A549 (cell line): Measurements from ENCODE around the gene RCBTB2. TPM values are rescaled to one million over a fixed set of nuclear protein-coding genes. Genes with fewer than 3 reads are reported as not detected.
"Not testable (repeated sequence)": the region's sequence is repeated elsewhere in the genome, so short reads cannot be mapped to it uniquely, and the experiment has no call there.

Experiments
- ATAC-seq, 2 experiments: fragments of 200-7000 bp in 1 of 2; fragments of >200 bp in 1 of 2; cut with Nextera tagmentation in 1 of 2; cut with Tn5 transposase in 1 of 2; 3 replicates each; pipeline versions ENCODE4 v1.8.0 to v1.9.1; 2018 to 2020; ENCODE audit warnings: mild to moderate bottlenecking in 1 of 2, moderate library complexity in 1 of 2
- CTCF ChIA-PET: fragments of 300-600 bp; sonication (Branson Sonifier 250); formaldehyde crosslinking; extraction: SDS; loops from one replicate; lab custom pipeline; 2021; ENCODE audit warnings: antibody characterized with exemption, inconsistent platforms; lab: Yijun Ruan, JAX
- POLR2A ChIA-PET: fragments of 350-600 bp; formaldehyde crosslinking; extraction: SDS; loops from one replicate; lab custom pipeline; 2021; ENCODE audit warnings: antibody characterized with exemption, inconsistent platforms; lab: Yijun Ruan, JAX
- DNase-seq, 2 experiments: peaks; one replicate each; pipeline versions ENCODE4 v3.0.0 to v3.0.0-alpha.2; 2011 to 2016; ENCODE audit warnings: low read depth in 1 of 2, low spot score in 1 of 2
- FAIRE-seq: peaks from 2 replicates; lab custom pipeline; 2011; peaks lifted over from hg19 to GRCh38; lab: Jason Lieb, UNC
- H3K27ac ChIP-seq, 2 experiments: fragments of >200 bp; sonication (Bioruptor Twin); formaldehyde crosslinking; 3 replicates each; pipeline ENCODE4 v1.5.1; 2016 to 2017
- H3K4me1 ChIP-seq: fragments of >200 bp; sonication (Bioruptor Twin); formaldehyde crosslinking; 3 replicates; pipeline ENCODE4 v1.6.1; 2016
- H3K4me2 ChIP-seq: fragments of >200 bp; sonication (Bioruptor Twin); formaldehyde crosslinking; 3 replicates; pipeline ENCODE4 v1.6.1; 2016
- H3K4me3 ChIP-seq: fragments of >200 bp; sonication (Bioruptor Twin); formaldehyde crosslinking; 3 replicates; pipeline ENCODE4 v1.5.1; 2016
- H3K9me3 ChIP-seq: fragments of >200 bp; sonication (Bioruptor Twin); formaldehyde crosslinking; 3 replicates; pipeline ENCODE4 v1.6.1; 2016
- CBX2 ChIP-seq: fragments of 200-600 bp; sonication (generic); IDR thresholded peaks from 2 replicates; pipeline ENCODE4 v1.6.1; 2016; ENCODE audit warnings: low read depth, mild to moderate bottlenecking, borderline replicate concordance
- CBX8 ChIP-seq: fragments of 200-600 bp; sonication (generic); IDR thresholded peaks from 2 replicates; pipeline ENCODE4 v1.6.1; 2016
- EHF ChIP-seq: fragments of 250-450 bp; sonication (Bioruptor Pico); IDR thresholded peaks from 2 replicates; pipeline ENCODE4 v1.5.0; 2020; ENCODE audit warnings: mild to moderate bottlenecking
- ESRRA ChIP-seq: fragments of 150-350 bp; IDR thresholded peaks from 2 replicates; pipeline ENCODE4 v1.6.1; 2014; ENCODE audit warnings: mild to moderate bottlenecking, low read length, borderline replicate concordance
- HEYL ChIP-seq: fragments of 250-450 bp; sonication (Bioruptor Pico); IDR thresholded peaks from 2 replicates; pipeline ENCODE4 v1.8.0; 2021; ENCODE audit warnings: mild to moderate bottlenecking, moderate library complexity
- HOXB13 ChIP-seq: fragments of 250-450 bp; sonication (Bioruptor Pico); IDR thresholded peaks from 2 replicates; pipeline ENCODE4 v1.5.0; 2020; ENCODE audit warnings: low read depth, mild to moderate bottlenecking, moderate library complexity
- JUN ChIP-seq, 2 experiments: fragments of >200 bp; sonication (Bioruptor Twin); formaldehyde crosslinking; IDR thresholded peaks; 2 replicates in 1 of 2; 3 replicates in 1 of 2; pipeline ENCODE4 v1.6.1; 2016 to 2017
- KDM5A ChIP-seq: fragments of 200-600 bp; sonication (generic); IDR thresholded peaks from 2 replicates; pipeline ENCODE4 v1.6.1; 2016; ENCODE audit warnings: antibody characterized with exemption, mild to moderate bottlenecking
- MAX ChIP-seq: IDR thresholded peaks from 2 replicates; pipeline ENCODE4 v1.6.1; 2012
- NPAS2 ChIP-seq: fragments of 250-450 bp; sonication (Bioruptor Pico); IDR thresholded peaks from 2 replicates; pipeline ENCODE4 v1.8.0; 2022; ENCODE audit warnings: mild to moderate bottlenecking, moderate library complexity, borderline replicate concordance
- NR3C1 ChIP-seq: fragments of >200 bp; sonication (Bioruptor Twin); formaldehyde crosslinking; IDR thresholded peaks from 3 replicates; pipeline ENCODE4 v1.6.1; 2017
- POLR2AphosphoS2 ChIP-seq: conservative IDR thresholded peaks from 2 replicates; pipeline ENCODE4 v1.6.1; 2012; ENCODE audit warnings: low read length, improper control_type of control experiment, inconsistent platforms
- RCOR1 ChIP-seq: fragments of 150-350 bp; IDR thresholded peaks from 2 replicates; pipeline ENCODE4 v1.6.1; 2014; ENCODE audit warnings: antibody characterized with exemption, low read length, low read depth
- RNF2 ChIP-seq: fragments of 200-600 bp; sonication (generic); IDR thresholded peaks from 2 replicates; pipeline ENCODE4 v1.6.1; 2016; ENCODE audit warnings: low read depth, mild to moderate bottlenecking, antibody characterized with exemption, moderate library complexity, borderline replicate concordance
- SMC3 ChIP-seq: fragments of >200 bp; sonication (Bioruptor Twin); formaldehyde crosslinking; IDR thresholded peaks from 3 replicates; pipeline ENCODE4 v1.6.1; 2018; ENCODE audit warnings: inconsistent platforms
- SREBF2 ChIP-seq: fragments of 450-650 bp; IDR thresholded peaks from 2 replicates; pipeline ENCODE4 v1.6.1; 2014; ENCODE audit warnings: mild to moderate bottlenecking, moderate library complexity
- ZC3H11A ChIP-seq: fragments of 450-650 bp; IDR thresholded peaks from 2 replicates; pipeline ENCODE4 v1.6.1; 2014; ENCODE audit warnings: antibody characterized with exemption, mild to moderate bottlenecking
- ZNF302 ChIP-seq: fragments of 250-450 bp; sonication (Bioruptor Pico); IDR thresholded peaks from 2 replicates; pipeline ENCODE4 v1.9.0; 2021; ENCODE audit warnings: inconsistent platforms, mild to moderate bottlenecking, moderate library complexity
- WGBS: methylation state at CpG from one replicate; pipeline ENCODE4 v1.1.6; 2017; ENCODE audit errors: missing lambda C conversion rate; 5-methylcytosine and 5-hydroxymethylcytosine counted together
- polyA plus RNA-seq, 4 experiments: library from polyadenylated mRNA; depleted of rRNA in 3 of 4; stranded (reverse); fragments of >200 nt; fragmentation: RNase III in 1 of 4; extraction: RNeasy Plus Mini Kit Qiagen cat#74134 plus additional on column Dnase treatment in 1 of 4; gene quantifications; 2 replicates in 3 of 4; 3 replicates in 1 of 4; pipeline ENCODE4 v1.2.3, GENCODE V29; 2011 to 2017
- TF ChIP-seq, protein P1 (sequence below): IDR thresholded peaks from 2 replicates; pipeline ENCODE4 v1.6.1; 2012; ENCODE audit warnings: low read depth, borderline replicate concordance
- TF ChIP-seq, protein P2 (sequence below): fragments of 250-450 bp; sonication (Bioruptor Pico); IDR thresholded peaks from 2 replicates; pipeline ENCODE4 v1.5.0; 2021; ENCODE audit warnings: mild to moderate bottlenecking, moderate library complexity, borderline replicate concordance
- TF ChIP-seq, protein P3 (sequence below): fragments of >200 bp; sonication (Bioruptor Twin); formaldehyde crosslinking; IDR thresholded peaks from 3 replicates; pipeline ENCODE4 v1.6.1; 2016

Gene RCBTB2
- polyA plus RNA-seq, 2 of the 4 experiments (the other 2 are of a cell fraction), result 1.1 to 2.0 TPM

- ATAC-seq (no peak), DNase-seq (no peak), FAIRE-seq (no peak)
- ChIA-PET CTCF (interaction anchor here (1.2 kb wide), 1 partner anchor 10 kb away, joined by 3 read pairs; no protein-coding TSS in a partner anchor), POLR2A (no interaction called here)
- TF ChIP-seq NPAS2 (CRISPR knock-in tag) (no peak), RNF2 (no peak), ZNF302 (CRISPR knock-in tag) (no peak), SREBF2 (no peak)
- Histone ChIP-seq H3K4me2 (no peak overlapping the region), H3K4me1 (no peaks in the 10 kb centered on the region), H3K9me3 (no peaks in the 10 kb centered on the region), H3K27ac (no peak overlapping the region), H3K4me3 (no peak overlapping the region)
- WGBS, result 91% methylated on average over 4 of the region's 10 CpGs
Observed at GRCh38 chr13:48456546-48456945, 76.3 kb downstream of the RCBTB2 start.

DNA sequence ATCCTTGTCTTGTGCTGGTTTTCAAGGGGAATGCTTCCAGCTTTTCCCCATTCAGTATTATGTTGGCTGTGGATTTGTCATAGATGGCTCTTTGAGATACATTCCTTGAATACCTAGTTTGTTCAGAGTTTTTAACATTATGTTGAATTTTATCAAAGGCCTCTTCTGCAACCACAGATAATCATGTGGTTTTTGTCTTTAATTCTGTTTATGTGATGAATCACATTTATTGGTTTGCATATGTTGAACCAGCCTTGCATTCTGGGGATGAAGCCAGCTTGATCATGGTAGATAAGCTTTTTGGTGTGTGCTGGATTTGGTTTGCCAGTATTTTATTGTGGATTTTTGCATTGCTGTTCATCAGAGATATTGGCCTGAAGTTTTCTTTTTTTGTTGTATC lies 81.7 kb downstream of the RCBTB2 start:
- H3K27ac ChIP-seq, CTCF ChIA-PET, FAIRE-seq, H3K9me3 ChIP-seq, H3K4me1 ChIP-seq, H3K4me3 ChIP-seq, H3K4me2 ChIP-seq, POLR2A ChIA-PET, ATAC-seq, DNase-seq: not testable (repeated sequence)

GRCh38 chr13:48449656-48450055 lies 83.2 kb downstream of the RCBTB2 start:
- H3K4me3 ChIP-seq, result no peak overlapping the region
- no peak for FAIRE-seq
- ChIA-PET CTCF (no interaction called here), POLR2A (no interaction called here)
- no peak for TF ChIP-seq CBX2
- no peak for TF ChIP-seq EHF (CRISPR knock-in tag)
- TF ChIP-seq HEYL (CRISPR knock-in tag), result no peak
- TF ChIP-seq KDM5A, result no peak
- TF ChIP-seq HOXB13, result no peak
- no peak for TF ChIP-seq JUN (IDR thresholded peaks at IDR 0.05)
- TF ChIP-seq, protein P1, sequence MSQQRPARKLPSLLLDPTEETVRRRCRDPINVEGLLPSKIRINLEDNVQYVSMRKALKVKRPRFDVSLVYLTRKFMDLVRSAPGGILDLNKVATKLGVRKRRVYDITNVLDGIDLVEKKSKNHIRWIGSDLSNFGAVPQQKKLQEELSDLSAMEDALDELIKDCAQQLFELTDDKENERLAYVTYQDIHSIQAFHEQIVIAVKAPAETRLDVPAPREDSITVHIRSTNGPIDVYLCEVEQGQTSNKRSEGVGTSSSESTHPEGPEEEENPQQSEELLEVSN, result no peak
- no peak for TF ChIP-seq MAX
- TF ChIP-seq ESRRA, result no peak
- TF ChIP-seq RCOR1, result no peak
- TF ChIP-seq, protein P2, sequence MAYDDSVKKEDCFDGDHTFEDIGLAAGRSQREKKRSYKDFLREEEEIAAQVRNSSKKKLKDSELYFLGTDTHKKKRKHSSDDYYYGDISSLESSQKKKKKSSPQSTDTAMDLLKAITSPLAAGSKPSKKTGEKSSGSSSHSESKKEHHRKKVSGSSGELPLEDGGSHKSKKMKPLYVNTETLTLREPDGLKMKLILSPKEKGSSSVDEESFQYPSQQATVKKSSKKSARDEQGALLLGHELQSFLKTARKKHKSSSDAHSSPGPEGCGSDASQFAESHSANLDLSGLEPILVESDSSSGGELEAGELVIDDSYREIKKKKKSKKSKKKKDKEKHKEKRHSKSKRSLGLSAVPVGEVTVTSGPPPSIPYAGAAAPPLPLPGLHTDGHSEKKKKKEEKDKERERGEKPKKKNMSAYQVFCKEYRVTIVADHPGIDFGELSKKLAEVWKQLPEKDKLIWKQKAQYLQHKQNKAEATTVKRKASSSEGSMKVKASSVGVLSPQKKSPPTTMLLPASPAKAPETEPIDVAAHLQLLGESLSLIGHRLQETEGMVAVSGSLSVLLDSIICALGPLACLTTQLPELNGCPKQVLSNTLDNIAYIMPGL, result no peak
- no peak for TF ChIP-seq NR3C1
- no peak for TF ChIP-seq SMC3
- no peak for TF ChIP-seq CBX8
- no peak for TF ChIP-seq ZC3H11A
- TF ChIP-seq, protein P3, sequence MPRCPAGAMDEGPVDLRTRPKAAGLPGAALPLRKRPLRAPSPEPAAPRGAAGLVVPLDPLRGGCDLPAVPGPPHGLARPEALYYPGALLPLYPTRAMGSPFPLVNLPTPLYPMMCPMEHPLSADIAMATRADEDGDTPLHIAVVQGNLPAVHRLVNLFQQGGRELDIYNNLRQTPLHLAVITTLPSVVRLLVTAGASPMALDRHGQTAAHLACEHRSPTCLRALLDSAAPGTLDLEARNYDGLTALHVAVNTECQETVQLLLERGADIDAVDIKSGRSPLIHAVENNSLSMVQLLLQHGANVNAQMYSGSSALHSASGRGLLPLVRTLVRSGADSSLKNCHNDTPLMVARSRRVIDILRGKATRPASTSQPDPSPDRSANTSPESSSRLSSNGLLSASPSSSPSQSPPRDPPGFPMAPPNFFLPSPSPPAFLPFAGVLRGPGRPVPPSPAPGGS, result no peak
- TF ChIP-seq POLR2AphosphoS2, result no peak
- TF ChIP-seq, all 56 proteins: peak for 0
- H3K4me2 ChIP-seq, result no peak overlapping the region
- no peak for ATAC-seq
- peaks cover 5% of the 10 kb centered on the region; the same call in 2 of the 3 replicates for H3K4me1 ChIP-seq
- WGBS, result 91% methylated on average over 2 of the region's 2 CpGs
- no peak for DNase-seq
- H3K27ac ChIP-seq, result no peak overlapping the region
- H3K9me3 ChIP-seq, result no peaks in the 10 kb centered on the region
